ENCODE data around the gene WWOX. TPM values are rescaled to one million over a fixed set of nuclear protein-coding genes. Genes with fewer than 3 reads are reported as not detected.

Gene WWOX
- total RNA-seq, 1 experiment from 2014 or later: 5.3 TPM

- DNase-seq (ENCODE audit: low read depth, low spot score): no peak
- in situ Hi-C loops (cut with HindIII; ENCODE audit: low pct_unique_long_range_greater_than_20kb, low sequenced_read_pairs): no loop called here
These were observed 363.1 kb downstream of the WWOX start for GRCh38 chr16:78462288-78463208.

GRCh38 chr16:78463591-78463990 lies 364.1 kb downstream of the WWOX start:
- in situ Hi-C loops (cut with HindIII; ENCODE audit: low pct_unique_long_range_greater_than_20kb, low sequenced_read_pairs): no loop called here
- DNase-seq (ENCODE audit: low read depth, low spot score): no peak

GRCh38 chr16:78464833-78465232 lies 365.4 kb downstream of the WWOX start:
- in situ Hi-C loops (cut with HindIII; ENCODE audit: low pct_unique_long_range_greater_than_20kb, low sequenced_read_pairs): no loop called here
- DNase-seq (ENCODE audit: low read depth, low spot score): no peak

GRCh38 chr16:78465730-78466129 lies 366.3 kb downstream of the WWOX start:
- in situ Hi-C loops (cut with HindIII; ENCODE audit: low pct_unique_long_range_greater_than_20kb, low sequenced_read_pairs): no loop called here

GRCh38 chr16:78469787-78470186 lies 370.3 kb downstream of the WWOX start:
- DNase-seq (ENCODE audit: low read depth, low spot score): no peak
- in situ Hi-C loops (cut with HindIII; ENCODE audit: low pct_unique_long_range_greater_than_20kb, low sequenced_read_pairs): no loop called here

More at GRCh38 chr16:78465730-78466129, 366.3 kb downstream of the WWOX start:
- no peak for DNase-seq (ENCODE audit: low read depth, low spot score)

GRCh38 chr16:78473031-78473699 lies 373.7 kb downstream of the WWOX start:
- in situ Hi-C loops (cut with HindIII; ENCODE audit: low pct_unique_long_range_greater_than_20kb, low sequenced_read_pairs): no loop called here
- DNase-seq (ENCODE audit: low read depth, low spot score): no peak

GRCh38 chr16:78474762-78475161 lies 375.3 kb downstream of the WWOX start:
- in situ Hi-C loops (cut with HindIII; ENCODE audit: low pct_unique_long_range_greater_than_20kb, low sequenced_read_pairs): no loop called here
- no peak for DNase-seq (ENCODE audit: low read depth, low spot score)

- DNase-seq (ENCODE audit: low read depth, low spot score): no peak
- in situ Hi-C loops (cut with HindIII; ENCODE audit: low pct_unique_long_range_greater_than_20kb, low sequenced_read_pairs): no loop called here
These were observed 377.2 kb downstream of the WWOX start for GRCh38 chr16:78476615-78477014.

- in situ Hi-C loops (cut with HindIII; ENCODE audit: low pct_unique_long_range_greater_than_20kb, low sequenced_read_pairs): no loop called here
- DNase-seq (ENCODE audit: low read depth, low spot score): no peak
These were observed 378.9 kb downstream of the WWOX start for GRCh38 chr16:78478267-78478861.

- DNase-seq (ENCODE audit: low read depth, low spot score): no peak
- in situ Hi-C loops (cut with HindIII; ENCODE audit: low pct_unique_long_range_greater_than_20kb, low sequenced_read_pairs): no loop called here
These were observed 380.3 kb downstream of the WWOX start for GRCh38 chr16:78479723-78480122.

- in situ Hi-C loops (cut with HindIII; ENCODE audit: low pct_unique_long_range_greater_than_20kb, low sequenced_read_pairs): no loop called here
- DNase-seq (ENCODE audit: low read depth, low spot score): no peak
These were observed 381.1 kb downstream of the WWOX start for GRCh38 chr16:78480588-78480987.

- in situ Hi-C loops (cut with HindIII; ENCODE audit: low pct_unique_long_range_greater_than_20kb, low sequenced_read_pairs): no loop called here
- no peak for DNase-seq (ENCODE audit: low read depth, low spot score)
These were observed 383.9 kb downstream of the WWOX start for GRCh38 chr16:78483124-78483992.

- DNase-seq (ENCODE audit: low read depth, low spot score): no peak
- in situ Hi-C loops (cut with HindIII; ENCODE audit: low pct_unique_long_range_greater_than_20kb, low sequenced_read_pairs): no loop called here
These were observed 385.1 kb downstream of the WWOX start for GRCh38 chr16:78484509-78485058.

- no peak for DNase-seq (ENCODE audit: low read depth, low spot score)
- in situ Hi-C loops (cut with HindIII; ENCODE audit: low pct_unique_long_range_greater_than_20kb, low sequenced_read_pairs): no loop called here
These were observed 385.9 kb downstream of the WWOX start for GRCh38 chr16:78485188-78485916.

- in situ Hi-C loops (cut with HindIII; ENCODE audit: low pct_unique_long_range_greater_than_20kb, low sequenced_read_pairs): no loop called here
- no peak for DNase-seq (ENCODE audit: low read depth, low spot score)
These were observed 386.4 kb downstream of the WWOX start for GRCh38 chr16:78485917-78486257.

- no peak for DNase-seq (ENCODE audit: low read depth, low spot score)
- in situ Hi-C loops (cut with HindIII; ENCODE audit: low pct_unique_long_range_greater_than_20kb, low sequenced_read_pairs): no loop called here
These were observed 388.0 kb downstream of the WWOX start for GRCh38 chr16:78487471-78487870.

- no peak for DNase-seq (ENCODE audit: low read depth, low spot score)
- in situ Hi-C loops (cut with HindIII; ENCODE audit: low pct_unique_long_range_greater_than_20kb, low sequenced_read_pairs): no loop called here
These were observed 389.6 kb downstream of the WWOX start for GRCh38 chr16:78489072-78489471.
